ENCODE data around the gene ZNF775.

Gene ZNF775

DNA sequence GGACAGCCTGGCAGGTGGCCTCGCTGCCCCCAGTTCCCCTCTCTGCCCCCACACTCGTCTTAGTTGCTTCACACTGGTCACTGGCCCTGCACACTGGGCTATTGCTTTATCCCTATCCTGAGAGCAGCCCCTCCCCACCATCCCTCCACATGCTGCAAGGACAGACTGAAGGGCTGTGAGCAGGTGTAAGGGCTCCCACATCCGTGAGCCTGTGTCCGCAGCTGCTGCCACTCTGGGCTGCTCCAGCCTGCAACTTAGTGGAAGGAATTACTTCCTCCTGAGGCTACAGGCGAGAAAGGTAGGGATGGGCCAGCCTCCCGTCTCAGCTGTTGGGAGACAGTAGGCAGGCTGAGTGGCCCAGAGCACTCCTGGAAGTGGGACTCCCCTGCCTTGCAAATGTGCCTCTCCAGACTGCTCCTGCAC, 41.5 kb upstream of the ZNF775 start:
- H3K27me3 ChIP-seq (ENCODE audit: low read depth, low read length): no peaks in the 10 kb centered on the region
- no peaks in the 10 kb centered on the region for H3K9me3 ChIP-seq (ENCODE audit: control insufficient read depth in 1 of 2, low read length in 2 of 2)
- peaks cover 9 to 66% of the 10 kb centered on the region in 2 donors for H3K4me1 ChIP-seq (ENCODE audit: control insufficient read depth in 1 of 2, insufficient read depth in 2 of 2, low read length in 2 of 2)
- H3K27ac ChIP-seq (ENCODE audit: low read length): no peak overlapping the region
- no peak overlapping the region for H3K4me3 ChIP-seq (ENCODE audit: low read depth in 1 of 2, low read length in 2 of 2)
- peaks cover 0 to 8% of the 10 kb centered on the region in 2 donors for H3K36me3 ChIP-seq (ENCODE audit: control insufficient read depth in 1 of 2, insufficient read depth in 2 of 2, low read length in 2 of 2)

DNA sequence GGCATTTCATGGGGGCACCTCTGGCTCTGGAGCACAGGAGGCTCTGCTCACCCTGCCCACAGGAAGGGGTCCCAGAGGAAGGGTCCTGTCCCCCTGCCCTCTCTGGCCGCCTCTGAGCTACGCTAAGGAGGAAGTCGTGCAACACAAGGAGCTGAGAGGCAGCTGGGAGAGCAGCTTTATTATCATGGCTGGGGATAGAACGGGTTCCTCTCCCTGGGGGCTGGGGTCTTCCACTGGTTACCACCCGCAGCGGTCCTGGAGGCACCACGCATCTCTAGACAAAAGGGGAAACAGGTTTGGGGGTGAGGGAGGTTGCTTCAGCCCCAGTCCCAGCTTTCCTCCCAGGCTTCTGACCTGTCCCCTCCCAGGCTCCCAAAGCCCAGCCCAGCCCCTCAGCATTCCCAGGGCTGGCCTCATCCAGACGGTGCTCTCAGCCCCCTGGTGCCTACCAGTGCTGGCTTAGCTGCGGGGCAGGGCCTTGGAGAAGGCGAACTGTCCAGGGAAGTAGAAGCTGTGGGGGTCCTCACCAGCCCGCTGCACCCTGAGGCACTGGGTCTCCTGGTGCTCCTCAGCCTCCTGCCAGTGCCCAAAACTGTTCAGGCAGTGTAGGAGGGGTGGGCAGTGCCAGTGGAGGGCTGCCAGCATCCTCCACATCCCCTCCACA, 40.8 kb upstream of the ZNF775 start:
- Histone ChIP-seq H3K9me3 (ENCODE audit: control insufficient read depth in 1 of 2, low read length in 2 of 2) (no peaks in the 10 kb centered on the region), H3K4me3 (ENCODE audit: low read depth in 1 of 2, low read length in 2 of 2) (no peak overlapping the region), H3K36me3 (ENCODE audit: control insufficient read depth in 1 of 2, insufficient read depth in 2 of 2, low read length in 2 of 2) (peaks cover 0 to 8% of the 10 kb centered on the region in 2 donors), H3K4me1 (ENCODE audit: control insufficient read depth in 1 of 2, insufficient read depth in 2 of 2, low read length in 2 of 2) (peaks cover 9 to 66% of the 10 kb centered on the region in 2 donors), H3K27me3 (ENCODE audit: low read depth, low read length) (no peaks in the 10 kb centered on the region), H3K27ac (ENCODE audit: low read length) (no peak overlapping the region)

DNA sequence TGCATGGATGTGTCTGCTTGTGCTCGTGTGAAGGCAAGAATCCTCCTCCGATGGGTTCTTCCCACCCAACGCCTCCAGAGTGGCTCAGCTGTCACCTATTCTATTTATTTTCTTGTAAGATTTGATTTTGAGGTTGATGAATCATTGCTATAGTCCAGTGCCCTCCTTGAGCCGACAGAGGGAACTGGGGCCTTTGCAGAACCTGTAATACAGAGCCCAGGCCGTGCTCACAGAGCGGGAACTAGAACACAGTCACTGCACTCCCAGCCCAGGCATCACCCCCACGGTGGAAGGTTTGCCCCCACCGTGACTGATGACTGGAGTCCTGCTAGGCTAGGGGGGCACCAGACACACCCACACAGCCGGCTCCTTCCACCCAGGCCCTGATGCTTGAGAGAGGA, 39.7 kb upstream of the ZNF775 start:
- H3K4me1 ChIP-seq (ENCODE audit: control insufficient read depth in 1 of 2, insufficient read depth in 2 of 2, low read length in 2 of 2): peaks cover 9 to 65% of the 10 kb centered on the region in 2 donors
- H3K36me3 ChIP-seq (ENCODE audit: control insufficient read depth in 1 of 2, insufficient read depth in 2 of 2, low read length in 2 of 2): peaks cover 0 to 8% of the 10 kb centered on the region in 2 donors
- peaks cover 0 to 2% of the 10 kb centered on the region in 2 donors for H3K9me3 ChIP-seq (ENCODE audit: control insufficient read depth in 1 of 2, low read length in 2 of 2)
- H3K4me3 ChIP-seq (ENCODE audit: low read depth in 1 of 2, low read length in 2 of 2): peak overlapping the region in 1 of 2 donors; percentile 72
- no peaks in the 10 kb centered on the region for H3K27me3 ChIP-seq (ENCODE audit: low read depth, low read length)
- no peak overlapping the region for H3K27ac ChIP-seq (ENCODE audit: low read length)

DNA sequence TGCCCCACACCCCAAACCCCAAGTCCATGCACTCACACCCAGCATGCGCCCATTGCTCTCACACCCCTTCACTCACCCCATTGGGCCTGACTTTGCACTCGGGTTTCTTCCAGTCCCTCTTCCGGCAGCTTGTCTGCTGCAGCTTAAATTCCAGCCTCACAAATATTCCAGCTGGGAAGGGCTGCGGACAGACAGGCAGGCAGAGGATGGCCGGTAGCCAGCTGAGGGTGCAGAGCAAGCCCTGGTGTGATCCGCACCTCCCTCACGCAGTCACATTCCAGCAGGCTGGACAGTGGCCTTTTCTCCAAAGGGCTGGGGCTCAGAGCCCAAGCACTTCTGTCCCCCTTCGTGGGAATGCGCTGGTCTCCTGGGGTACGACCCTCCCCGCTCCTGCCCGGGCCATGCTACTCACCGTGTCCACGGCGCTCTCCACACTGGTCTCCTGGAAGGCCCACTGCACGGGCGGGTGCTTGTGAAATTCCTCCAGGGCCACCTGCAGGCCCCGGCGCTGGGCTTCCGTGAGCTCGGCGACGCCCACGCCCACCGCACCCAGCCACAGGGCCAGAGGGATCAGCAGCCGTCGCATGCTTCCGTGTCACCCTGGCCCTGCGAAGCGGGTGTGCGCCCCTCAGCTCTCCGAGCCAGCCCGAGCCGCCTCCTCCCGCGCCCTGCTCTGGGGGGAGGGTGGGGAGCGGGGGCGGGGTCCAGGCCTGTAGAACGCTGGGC, 38.9 kb upstream of the ZNF775 start:
- peaks cover 0 to 3% of the 10 kb centered on the region in 2 donors for H3K9me3 ChIP-seq (ENCODE audit: control insufficient read depth in 1 of 2, low read length in 2 of 2)
- no peak overlapping the region for H3K27ac ChIP-seq (ENCODE audit: low read length)
- H3K36me3 ChIP-seq (ENCODE audit: control insufficient read depth in 1 of 2, insufficient read depth in 2 of 2, low read length in 2 of 2): peaks cover 0 to 8% of the 10 kb centered on the region in 2 donors
- H3K27me3 ChIP-seq (ENCODE audit: low read depth, low read length): no peaks in the 10 kb centered on the region
- peak overlapping the region; percentile 33 to 72 for H3K4me3 ChIP-seq (ENCODE audit: low read depth in 1 of 2, low read length in 2 of 2)
- peaks cover 9 to 58% of the 10 kb centered on the region in 2 donors for H3K4me1 ChIP-seq (ENCODE audit: control insufficient read depth in 1 of 2, insufficient read depth in 2 of 2, low read length in 2 of 2)

DNA sequence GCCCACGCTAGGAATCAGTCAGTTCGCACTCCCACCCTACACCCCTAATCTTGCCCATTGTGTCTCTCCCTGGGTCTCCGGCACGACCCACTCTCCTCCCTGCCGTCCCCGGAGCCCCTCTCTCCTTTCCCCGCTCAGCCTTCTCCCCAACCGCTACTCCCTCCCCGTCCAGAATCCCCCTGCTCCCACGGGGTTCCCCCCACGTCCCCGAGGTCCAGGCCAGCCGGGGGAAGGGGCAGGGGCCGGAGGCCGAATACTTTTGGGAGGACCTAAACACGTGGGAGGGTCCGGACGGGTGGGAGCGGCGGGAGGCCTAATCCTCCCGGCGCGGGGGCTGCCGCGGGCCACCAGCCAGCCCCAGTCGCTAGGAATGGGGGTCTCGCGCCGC, 38.3 kb upstream of the ZNF775 start:
- Histone ChIP-seq H3K9me3 (ENCODE audit: control insufficient read depth in 1 of 2, low read length in 2 of 2) (peaks cover 0 to 3% of the 10 kb centered on the region in 2 donors), H3K27me3 (ENCODE audit: low read depth, low read length) (no peaks in the 10 kb centered on the region), H3K27ac (ENCODE audit: low read length) (no peak overlapping the region), H3K4me3 (ENCODE audit: low read depth in 1 of 2, low read length in 2 of 2) (peak overlapping the region; percentile 55 to 72), H3K36me3 (ENCODE audit: control insufficient read depth in 1 of 2, insufficient read depth in 2 of 2, low read length in 2 of 2) (peaks cover 0 to 8% of the 10 kb centered on the region in 2 donors), H3K4me1 (ENCODE audit: control insufficient read depth in 1 of 2, insufficient read depth in 2 of 2, low read length in 2 of 2) (peaks cover 5 to 51% of the 10 kb centered on the region in 2 donors)

DNA sequence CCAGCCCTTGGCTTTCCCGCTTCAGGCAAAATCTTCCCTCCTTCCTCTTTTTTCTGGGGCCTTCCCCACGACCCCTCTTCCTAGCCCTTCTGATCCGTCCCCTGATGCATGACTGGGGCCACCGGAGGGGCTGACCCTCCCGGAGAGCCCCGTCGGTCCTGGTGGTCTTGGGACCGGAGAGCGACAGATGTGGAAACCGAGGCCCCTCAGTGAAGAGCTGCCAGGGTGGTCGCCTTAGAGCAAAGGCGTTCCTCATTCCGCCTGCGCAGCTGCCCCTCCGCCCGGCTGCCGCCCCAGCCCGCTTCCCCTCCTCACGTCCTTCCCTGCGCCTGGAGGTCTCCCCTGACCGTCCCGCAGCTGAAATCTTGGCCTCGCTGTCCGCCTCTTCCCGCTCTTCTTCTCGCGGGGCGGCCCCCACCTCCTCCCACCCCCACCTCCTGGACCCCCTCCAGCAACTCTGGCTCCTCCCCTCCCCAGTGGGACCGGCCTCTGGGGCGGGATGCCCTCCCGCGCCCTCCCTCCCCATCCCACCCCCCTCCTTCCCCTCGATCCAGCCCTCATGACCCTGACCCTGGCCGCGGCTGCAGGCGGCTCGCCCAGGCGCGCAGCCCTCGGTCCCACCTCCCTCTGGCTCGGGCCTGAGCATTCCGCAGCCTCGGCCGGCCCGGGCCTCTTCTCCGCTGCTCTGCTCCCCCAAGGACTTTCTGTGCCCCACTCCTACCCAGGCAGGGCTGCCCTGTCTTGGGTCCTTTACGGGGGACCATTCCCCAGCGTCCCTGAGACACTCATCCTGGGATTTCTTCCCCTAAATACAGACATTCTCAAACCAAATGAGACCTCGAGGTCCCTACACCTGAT, 37.6 kb upstream of the ZNF775 start, which contains the start of gene RARRES2:
TSS of gene RARRES2 (minus strand) at position 367 of the 858 bp plus-strand sequence. CDS start 1,020 bp downstream, outside the sequence.
- Histone ChIP-seq H3K9me3 (ENCODE audit: control insufficient read depth in 1 of 2, low read length in 2 of 2) (peaks cover 0 to 3% of the 10 kb centered on the region in 2 donors), H3K4me1 (ENCODE audit: control insufficient read depth in 1 of 2, insufficient read depth in 2 of 2, low read length in 2 of 2) (peaks cover 3 to 45% of the 10 kb centered on the region in 2 donors), H3K4me3 (ENCODE audit: low read depth in 1 of 2, low read length in 2 of 2) (peak within 1 kb of the TSS; percentile 55 to 72), H3K27me3 (ENCODE audit: low read depth, low read length) (no peaks in the 10 kb centered on the region), H3K36me3 (ENCODE audit: control insufficient read depth in 1 of 2, insufficient read depth in 2 of 2, low read length in 2 of 2) (peaks cover 0 to 8% of the 10 kb centered on the region in 2 donors), H3K27ac (ENCODE audit: low read length) (no peak within 1 kb of the TSS)

DNA sequence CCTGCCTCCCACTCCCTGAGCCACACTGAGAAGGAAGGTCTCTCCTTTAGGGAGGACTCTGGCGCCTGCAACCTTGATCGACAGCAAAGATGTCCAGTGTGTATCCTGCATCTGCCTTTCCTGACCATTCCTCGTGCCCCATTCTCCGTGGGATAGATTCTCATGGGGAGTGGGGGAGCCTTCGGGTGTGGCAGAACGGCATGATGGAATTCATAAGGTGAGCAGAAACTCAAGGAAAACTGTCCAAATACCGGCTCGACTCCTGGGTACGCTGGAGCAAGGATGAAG, 37.1 kb upstream of the ZNF775 start:
- Histone ChIP-seq H3K36me3 (ENCODE audit: control insufficient read depth in 1 of 2, insufficient read depth in 2 of 2, low read length in 2 of 2) (peaks cover 0 to 8% of the 10 kb centered on the region in 2 donors), H3K27ac (ENCODE audit: low read length) (no peak overlapping the region), H3K4me3 (ENCODE audit: low read depth in 1 of 2, low read length in 2 of 2) (peak overlapping the region in 1 of 2 donors; percentile 38), H3K27me3 (ENCODE audit: low read depth, low read length) (no peaks in the 10 kb centered on the region), H3K9me3 (ENCODE audit: control insufficient read depth in 1 of 2, low read length in 2 of 2) (peaks cover 0 to 3% of the 10 kb centered on the region in 2 donors), H3K4me1 (ENCODE audit: control insufficient read depth in 1 of 2, insufficient read depth in 2 of 2, low read length in 2 of 2) (peaks cover 3 to 40% of the 10 kb centered on the region in 2 donors)

DNA sequence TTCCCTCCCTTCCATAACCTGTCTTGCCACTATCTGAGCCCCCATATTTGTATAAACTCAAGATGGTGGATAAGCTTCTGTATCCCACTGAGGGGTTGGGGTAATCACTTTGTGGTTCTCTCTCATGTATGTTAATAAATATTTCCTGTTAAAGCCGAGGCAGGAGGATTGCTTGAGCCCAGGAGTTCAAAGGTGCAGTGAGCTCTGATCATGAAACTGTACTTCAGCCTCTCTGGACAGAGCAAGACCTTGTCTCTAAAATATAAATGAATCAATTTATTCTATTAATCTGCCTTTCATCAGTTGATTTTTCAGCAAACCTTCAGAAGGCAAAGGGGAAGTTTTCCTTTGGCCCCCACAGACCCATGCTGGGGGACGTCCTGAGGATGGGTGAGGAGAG, 35.9 kb upstream of the ZNF775 start:
- Histone ChIP-seq H3K4me3 (ENCODE audit: low read depth in 1 of 2, low read length in 2 of 2) (no peak overlapping the region), H3K27ac (ENCODE audit: low read length) (no peak overlapping the region), H3K9me3 (ENCODE audit: control insufficient read depth in 1 of 2, low read length in 2 of 2) (peaks cover 0 to 3% of the 10 kb centered on the region in 2 donors), H3K4me1 (ENCODE audit: control insufficient read depth in 1 of 2, insufficient read depth in 2 of 2, low read length in 2 of 2) (peaks cover 0 to 28% of the 10 kb centered on the region in 2 donors), H3K27me3 (ENCODE audit: low read depth, low read length) (no peaks in the 10 kb centered on the region), H3K36me3 (ENCODE audit: control insufficient read depth in 1 of 2, insufficient read depth in 2 of 2, low read length in 2 of 2) (peaks cover 0 to 2% of the 10 kb centered on the region in 2 donors)

DNA sequence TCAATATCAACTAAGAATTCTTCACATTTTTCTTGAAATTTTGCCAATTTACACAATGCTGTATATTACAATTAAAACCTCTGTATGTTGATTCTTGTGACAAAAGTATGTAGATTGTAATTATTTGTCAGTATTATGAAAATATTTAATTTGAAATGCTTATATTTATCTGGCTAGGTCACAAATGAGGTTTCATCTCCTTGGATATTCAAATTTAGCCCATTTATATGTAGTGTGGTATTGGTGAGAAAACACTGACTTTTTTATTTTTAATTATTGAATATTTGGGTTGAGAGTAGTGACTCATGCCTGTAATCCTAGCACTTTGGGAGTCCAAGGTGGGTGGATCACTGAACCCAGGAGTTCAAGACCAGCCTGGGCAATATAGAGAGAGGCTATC, 34.8 kb upstream of the ZNF775 start:
- H3K4me3 ChIP-seq (ENCODE audit: low read depth in 1 of 2, low read length in 2 of 2): no peak overlapping the region
- H3K36me3 ChIP-seq (ENCODE audit: control insufficient read depth in 1 of 2, insufficient read depth in 2 of 2, low read length in 2 of 2): no peaks in the 10 kb centered on the region
- H3K4me1 ChIP-seq (ENCODE audit: control insufficient read depth in 1 of 2, insufficient read depth in 2 of 2, low read length in 2 of 2): peaks cover 0 to 17% of the 10 kb centered on the region in 2 donors
- no peak overlapping the region for H3K27ac ChIP-seq (ENCODE audit: low read length)
- no peaks in the 10 kb centered on the region for H3K27me3 ChIP-seq (ENCODE audit: low read depth, low read length)
- H3K9me3 ChIP-seq (ENCODE audit: control insufficient read depth in 1 of 2, low read length in 2 of 2): peaks cover 0 to 3% of the 10 kb centered on the region in 2 donors

DNA sequence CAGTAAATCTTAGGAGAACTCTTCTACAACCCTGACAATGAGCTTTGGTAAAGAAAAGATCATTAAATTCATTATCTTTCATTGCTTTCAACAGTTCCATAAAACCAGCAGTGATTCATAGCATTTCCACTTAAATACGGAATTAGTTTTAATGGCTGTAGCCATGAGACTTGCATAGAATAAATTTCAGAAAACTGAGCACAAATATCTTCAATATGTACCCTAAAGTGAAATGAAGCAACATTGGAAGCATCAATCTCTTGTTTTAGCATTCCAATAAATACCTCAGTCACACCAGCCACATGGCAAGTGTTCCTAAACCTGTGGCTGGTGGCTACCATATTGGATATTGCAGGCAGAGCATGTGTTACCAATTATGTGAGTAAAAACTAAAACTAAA, 34.1 kb upstream of the ZNF775 start:
- peaks cover 0 to 3% of the 10 kb centered on the region in 2 donors for H3K9me3 ChIP-seq (ENCODE audit: control insufficient read depth in 1 of 2, low read length in 2 of 2)
- no peaks in the 10 kb centered on the region for H3K27me3 ChIP-seq (ENCODE audit: low read depth, low read length)
- no peak overlapping the region for H3K27ac ChIP-seq (ENCODE audit: low read length)
- H3K4me1 ChIP-seq (ENCODE audit: control insufficient read depth in 1 of 2, insufficient read depth in 2 of 2, low read length in 2 of 2): peaks cover 0 to 10% of the 10 kb centered on the region in 2 donors
- no peaks in the 10 kb centered on the region for H3K36me3 ChIP-seq (ENCODE audit: control insufficient read depth in 1 of 2, insufficient read depth in 2 of 2, low read length in 2 of 2)
- no peak overlapping the region for H3K4me3 ChIP-seq (ENCODE audit: low read depth in 1 of 2, low read length in 2 of 2)

DNA sequence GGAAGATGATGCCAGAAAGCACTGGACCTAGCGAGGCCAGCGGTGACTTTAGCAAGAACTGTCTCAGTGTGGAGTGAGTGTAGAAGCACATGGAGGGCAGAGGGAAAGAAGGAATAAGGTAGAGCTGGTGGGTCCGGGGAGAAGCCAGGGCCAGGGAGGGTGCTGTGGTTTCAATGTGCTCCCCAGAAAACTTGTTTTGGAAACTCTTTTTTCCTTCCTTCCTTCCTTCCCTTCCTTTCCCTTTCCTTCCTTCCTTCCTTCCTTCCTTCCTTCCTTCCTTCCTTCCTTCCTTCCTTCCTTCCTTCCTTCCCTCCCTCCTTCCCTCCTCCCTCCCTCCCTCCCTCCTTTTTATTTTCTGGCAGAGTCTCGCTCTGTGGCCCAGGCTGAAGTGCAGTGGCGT, 32.2 kb upstream of the ZNF775 start:
- no peaks in the 10 kb centered on the region for H3K36me3 ChIP-seq (ENCODE audit: control insufficient read depth in 1 of 2, insufficient read depth in 2 of 2, low read length in 2 of 2)
- H3K27me3 ChIP-seq (ENCODE audit: low read depth, low read length): no peaks in the 10 kb centered on the region
- H3K4me1 ChIP-seq (ENCODE audit: control insufficient read depth in 1 of 2, insufficient read depth in 2 of 2, low read length in 2 of 2): peaks cover 0 to 3% of the 10 kb centered on the region in 2 donors
- H3K4me3 ChIP-seq (ENCODE audit: low read depth in 1 of 2, low read length in 2 of 2): no peak overlapping the region
- H3K27ac ChIP-seq (ENCODE audit: low read length): no peak overlapping the region
- H3K9me3 ChIP-seq (ENCODE audit: control insufficient read depth in 1 of 2, low read length in 2 of 2): peaks cover 0 to 3% of the 10 kb centered on the region in 2 donors

All from muscle layer of duodenum (tissue), 2 donors.